CD1c-positive myeloid dendritic cell (primary cell): ENCODE results near the gene LAMA5.

Source experiments
- DNase-seq: peaks from one replicate; pipeline ENCODE4 v3.0.0-alpha.2; 2016; ENCODE audit errors: extremely low spot score

Gene LAMA5

GRCh38 chr20:62328684-62329388, 38.3 kb downstream of the LAMA5 start:
- DNase-seq: no peak

- no peak for DNase-seq
Observed at GRCh38 chr20:62327726-62328495, 39.2 kb downstream of the LAMA5 start.

DNA sequence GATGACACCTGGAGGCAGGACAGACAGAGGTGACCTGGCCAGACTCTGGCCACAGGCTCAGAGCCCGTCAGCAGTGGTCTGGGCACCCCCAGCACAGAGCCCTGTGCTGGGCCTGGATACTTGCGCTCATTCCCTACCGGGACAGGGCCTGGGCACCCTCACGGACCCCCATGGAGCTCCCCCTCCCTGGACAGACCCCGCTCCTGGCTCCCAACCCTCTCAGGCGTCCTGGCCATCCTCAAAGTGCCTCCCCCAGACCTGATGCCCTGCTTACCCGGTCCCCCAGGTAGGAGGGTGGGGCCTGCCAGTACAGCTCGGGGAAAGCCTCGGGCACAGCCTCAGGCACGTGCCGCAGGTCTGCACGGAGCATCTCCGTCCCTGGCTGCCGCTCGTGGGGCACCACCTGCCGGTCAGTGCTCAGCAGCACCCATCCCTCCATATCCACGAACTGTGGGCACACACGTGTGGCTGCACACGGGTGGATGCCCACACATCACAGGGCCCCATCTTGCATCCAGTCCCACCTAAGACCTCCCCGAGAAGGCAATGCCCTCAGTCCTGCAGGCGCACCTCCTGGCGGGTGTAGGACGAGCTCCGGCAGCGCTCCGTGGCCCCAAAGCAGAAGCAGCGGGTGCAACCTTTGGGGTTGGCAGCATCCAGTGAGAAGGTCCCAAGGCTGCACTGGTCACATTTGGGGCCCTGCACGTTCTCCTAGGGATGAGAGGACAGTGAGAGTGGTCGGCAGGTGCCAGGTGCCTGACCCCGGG, 40.0 kb downstream of the LAMA5 start:
- DNase-seq: no peak

- no peak for DNase-seq
Observed at GRCh38 chr20:62326559-62326958, 40.6 kb downstream of the LAMA5 start.

- DNase-seq: no peak
Observed at GRCh38 chr20:62325172-62325905, 41.8 kb downstream of the LAMA5 start.

DNA sequence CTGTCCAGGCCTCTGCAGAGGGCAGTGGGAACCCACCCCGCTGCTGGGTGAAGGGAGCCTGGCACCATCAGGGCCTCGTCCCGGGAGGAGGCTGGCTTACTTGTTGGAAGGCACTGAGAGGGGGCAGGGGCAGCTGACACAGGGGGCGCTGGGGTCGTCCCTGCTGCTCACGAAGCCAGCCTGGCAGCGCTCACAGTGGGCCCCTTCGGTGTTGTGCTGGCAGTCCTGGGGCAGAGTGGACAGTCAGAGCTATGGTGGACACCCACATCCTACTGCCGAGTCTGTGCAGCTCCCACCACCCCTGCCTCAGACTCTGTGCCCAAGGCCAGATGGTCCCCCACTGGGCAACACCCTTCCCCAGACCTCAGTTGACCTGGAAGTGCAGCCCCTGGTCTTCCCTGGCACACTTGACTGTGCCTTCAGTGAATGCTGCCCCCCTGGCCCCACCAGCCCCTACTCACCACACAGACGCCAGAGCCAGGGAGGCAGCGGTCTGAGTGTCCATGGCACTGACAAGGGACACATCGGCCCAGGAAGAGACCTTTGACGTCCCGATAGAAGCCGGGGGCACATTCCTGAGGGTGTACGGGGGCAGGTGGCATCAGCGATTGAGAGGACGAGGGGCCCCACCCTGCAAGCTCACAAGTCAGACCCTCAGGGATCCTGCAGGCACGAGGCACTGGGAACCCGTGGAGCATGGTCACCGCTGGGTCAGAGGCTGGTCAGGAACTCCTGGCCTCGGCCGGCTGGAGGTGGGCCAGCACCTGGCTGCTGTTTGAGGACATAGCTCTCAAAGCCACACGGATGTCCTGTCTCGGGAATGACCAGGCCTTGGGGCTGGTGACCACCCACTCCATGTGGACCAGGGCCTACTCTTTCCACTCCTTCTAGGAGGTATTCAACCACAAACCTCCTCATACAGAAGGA, 42.9 kb downstream of the LAMA5 start:
- no peak for DNase-seq

- DNase-seq: no peak
Observed at GRCh38 chr20:62323146-62323979, 43.7 kb downstream of the LAMA5 start.

DNA sequence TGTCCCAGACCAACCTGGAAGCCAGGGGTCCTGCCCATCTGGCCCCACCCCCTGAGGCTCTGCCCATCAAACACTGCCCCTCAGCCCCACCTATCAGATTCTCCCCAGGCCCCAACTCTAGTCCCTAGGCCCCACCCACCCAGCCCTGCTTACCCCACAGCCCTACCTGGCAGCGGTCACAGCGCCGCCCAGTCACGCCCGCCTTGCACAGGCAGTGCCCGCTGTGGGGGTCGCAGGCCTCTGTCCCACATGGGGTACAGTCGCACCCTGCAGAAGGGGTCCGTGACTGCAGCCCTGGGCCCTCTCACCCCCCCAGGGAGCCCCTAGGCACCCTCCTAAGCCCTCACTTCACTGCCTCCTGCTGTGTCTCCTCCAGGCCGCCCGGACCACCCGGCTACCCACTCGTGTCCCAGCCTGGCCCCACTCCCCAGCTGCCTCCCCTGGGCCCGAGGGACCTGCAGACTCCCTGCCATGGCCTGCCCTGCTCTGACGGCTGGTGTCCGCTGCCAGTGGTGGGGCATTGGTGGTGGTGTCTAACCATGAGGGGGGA, 44.5 kb downstream of the LAMA5 start:
- no peak for DNase-seq

DNA sequence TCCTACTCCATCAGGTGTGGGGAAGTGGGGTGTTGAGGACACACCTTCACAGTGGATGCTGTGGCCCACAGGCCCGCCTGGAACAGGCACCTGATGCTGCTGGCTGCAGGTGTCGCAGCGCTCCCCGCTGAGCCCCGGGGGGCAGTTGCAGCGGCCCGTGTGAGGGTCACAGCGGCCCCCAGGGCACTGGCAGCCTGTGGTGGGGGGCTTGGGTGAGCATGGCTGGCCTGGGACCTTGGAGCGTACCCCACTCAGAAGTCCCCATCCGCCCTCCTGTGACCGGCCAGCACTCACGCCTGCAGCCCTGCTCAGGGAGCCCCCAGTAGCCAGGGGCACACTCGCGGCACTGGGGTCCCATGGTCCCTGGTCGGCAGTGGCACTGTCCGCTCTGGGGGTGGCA, 45.1 kb downstream of the LAMA5 start:
- no peak for DNase-seq

- DNase-seq: no peak
Observed at GRCh38 chr20:62321521-62321948, 45.6 kb downstream of the LAMA5 start.

DNA sequence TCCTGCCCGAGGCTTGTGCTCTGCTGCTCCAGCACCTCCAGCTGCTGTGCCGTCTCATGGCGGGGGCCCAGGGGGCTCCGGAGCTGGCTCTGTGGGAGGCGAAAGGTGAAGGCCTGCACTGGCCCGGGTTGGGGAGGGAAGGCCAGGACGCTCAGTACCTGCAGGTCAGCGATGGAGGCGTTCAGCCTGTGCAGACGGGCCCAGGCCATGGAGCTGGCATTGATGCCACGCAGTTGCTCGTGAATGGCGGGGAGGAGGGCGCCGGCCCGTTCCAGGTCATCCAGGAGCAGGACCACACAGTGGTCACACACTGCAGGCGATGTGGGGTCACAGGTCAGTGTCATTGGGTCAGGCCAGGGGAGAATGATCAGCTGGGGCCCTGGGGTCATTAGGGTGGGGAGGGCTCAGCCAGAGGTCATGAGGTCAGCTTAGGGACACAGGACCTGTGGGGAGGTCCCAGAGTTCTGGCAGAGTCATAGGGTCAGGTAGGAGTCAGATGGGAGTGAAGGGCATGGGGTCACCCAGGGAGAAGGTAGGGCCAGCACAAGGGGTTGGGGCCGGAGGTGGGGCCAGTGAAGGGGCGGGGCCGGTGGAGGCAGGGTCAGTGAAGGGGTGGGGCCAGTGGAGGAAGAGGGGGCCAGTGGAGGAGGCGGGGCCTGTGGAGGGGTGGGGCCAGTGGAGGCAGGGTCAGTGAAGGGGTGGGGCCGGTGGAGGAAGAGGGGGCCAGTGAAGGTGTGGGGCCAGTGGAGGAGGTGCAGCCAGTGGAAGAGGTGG, 46.3 kb downstream of the LAMA5 start:
- DNase-seq: no peak

GRCh38 chr20:62319346-62319909, 47.7 kb downstream of the LAMA5 start:
- DNase-seq: no peak

- no peak for DNase-seq
Observed at GRCh38 chr20:62318400-62319345, 48.4 kb downstream of the LAMA5 start.

GRCh38 chr20:62317167-62317655, 49.9 kb downstream of the LAMA5 start:
- DNase-seq: no peak

- DNase-seq: no peak
Observed at GRCh38 chr20:62316331-62317166, 50.6 kb downstream of the LAMA5 start.

DNA sequence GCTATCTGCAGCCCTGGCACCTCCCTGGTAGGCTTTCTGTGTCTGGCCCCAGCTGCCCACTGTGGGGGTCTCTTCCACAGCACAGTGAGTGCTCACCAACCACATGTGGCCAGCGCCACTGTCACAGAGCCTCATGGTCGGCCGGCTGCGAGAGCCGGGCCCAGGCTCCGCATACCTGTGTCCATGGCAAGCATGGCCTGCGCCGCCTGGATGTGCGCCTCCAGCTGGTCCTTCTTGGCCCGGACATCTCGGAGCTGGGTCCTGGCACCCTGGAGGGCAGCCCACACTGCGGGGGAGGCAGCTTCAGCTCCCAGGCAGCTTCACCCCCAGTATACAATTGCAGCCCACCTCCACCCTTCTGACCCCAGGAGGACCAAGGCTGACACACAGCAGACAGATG, 51.3 kb downstream of the LAMA5 start:
- DNase-seq: no peak
